Choroid plexus epithelial cell (primary cell): ENCODE measurements around the gene OAT.
"Not testable (repeated sequence)": the region's sequence is repeated elsewhere in the genome, so short reads cannot be mapped to it uniquely, and the experiment has no call there.

ENCODE experiments used
- DNase-seq: peaks from one replicate; pipeline ENCODE4 v3.0.0-alpha.2; 2010; ENCODE audit warnings: low read depth
- H3K4me3 ChIP-seq: 2 replicates; pipeline ENCODE4 v1.5.1; 2011; ENCODE audit warnings: low read depth, mild to moderate bottlenecking, control low read depth, low read length, moderate library complexity
- TF ChIP-seq, protein P1 (sequence below): conservative IDR thresholded peaks from 2 replicates; pipeline ENCODE4 v1.5.1; 2011; ENCODE audit warnings: low read depth, mild to moderate bottlenecking, control low read depth, inconsistent platforms, low read length, moderate library complexity

OAT gene

DNA sequence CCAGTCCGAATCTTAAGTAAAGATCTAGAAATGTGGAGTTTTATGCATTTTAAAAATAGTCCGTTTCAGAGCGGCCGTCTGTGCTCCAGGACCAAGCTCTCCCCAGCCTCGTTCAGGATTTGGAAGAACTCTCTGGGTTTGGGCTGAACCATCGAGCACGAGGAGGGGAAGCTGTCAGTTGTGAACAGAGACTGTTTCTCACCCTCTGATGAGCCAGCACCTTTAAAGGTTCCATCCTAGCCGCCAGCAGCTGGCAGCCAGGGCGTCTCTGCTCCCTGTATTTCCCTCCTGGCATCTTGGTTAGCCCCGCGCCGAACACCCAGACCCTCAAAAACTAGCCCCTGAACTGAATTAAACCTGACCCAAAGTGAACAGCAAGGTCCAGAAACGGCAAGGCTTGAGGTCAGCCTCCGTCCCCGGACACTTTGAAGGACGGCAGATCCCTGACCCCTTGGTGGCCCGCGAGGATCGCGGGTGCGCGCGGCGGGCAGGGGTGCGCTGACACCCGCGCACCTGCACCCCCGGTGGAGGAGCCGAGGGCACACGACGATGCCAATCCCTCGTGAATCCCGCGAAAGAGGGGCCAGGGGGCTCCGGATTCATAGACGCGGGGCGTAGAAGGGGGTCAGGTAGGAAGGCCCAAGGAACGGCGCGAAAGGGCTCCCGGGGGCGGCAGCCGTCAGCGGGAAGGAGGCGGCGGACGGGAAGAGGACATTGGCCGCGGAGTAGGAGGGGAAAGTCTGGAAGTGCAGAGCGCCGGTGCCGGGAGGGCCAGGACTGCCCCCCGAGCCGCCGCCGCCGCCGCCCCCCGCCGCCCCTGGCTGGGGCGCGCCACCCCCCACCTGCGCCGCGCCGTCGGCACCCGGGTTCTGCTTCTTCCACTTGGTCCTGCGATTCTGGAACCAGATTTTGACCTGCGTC, 28.4 kb upstream of the OAT start:
- no peak for DNase-seq
- TF ChIP-seq, protein P1, sequence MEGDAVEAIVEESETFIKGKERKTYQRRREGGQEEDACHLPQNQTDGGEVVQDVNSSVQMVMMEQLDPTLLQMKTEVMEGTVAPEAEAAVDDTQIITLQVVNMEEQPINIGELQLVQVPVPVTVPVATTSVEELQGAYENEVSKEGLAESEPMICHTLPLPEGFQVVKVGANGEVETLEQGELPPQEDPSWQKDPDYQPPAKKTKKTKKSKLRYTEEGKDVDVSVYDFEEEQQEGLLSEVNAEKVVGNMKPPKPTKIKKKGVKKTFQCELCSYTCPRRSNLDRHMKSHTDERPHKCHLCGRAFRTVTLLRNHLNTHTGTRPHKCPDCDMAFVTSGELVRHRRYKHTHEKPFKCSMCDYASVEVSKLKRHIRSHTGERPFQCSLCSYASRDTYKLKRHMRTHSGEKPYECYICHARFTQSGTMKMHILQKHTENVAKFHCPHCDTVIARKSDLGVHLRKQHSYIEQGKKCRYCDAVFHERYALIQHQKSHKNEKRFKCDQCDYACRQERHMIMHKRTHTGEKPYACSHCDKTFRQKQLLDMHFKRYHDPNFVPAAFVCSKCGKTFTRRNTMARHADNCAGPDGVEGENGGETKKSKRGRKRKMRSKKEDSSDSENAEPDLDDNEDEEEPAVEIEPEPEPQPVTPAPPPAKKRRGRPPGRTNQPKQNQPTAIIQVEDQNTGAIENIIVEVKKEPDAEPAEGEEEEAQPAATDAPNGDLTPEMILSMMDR = no peak
- H3K4me3 ChIP-seq = no peak overlapping the region

DNA sequence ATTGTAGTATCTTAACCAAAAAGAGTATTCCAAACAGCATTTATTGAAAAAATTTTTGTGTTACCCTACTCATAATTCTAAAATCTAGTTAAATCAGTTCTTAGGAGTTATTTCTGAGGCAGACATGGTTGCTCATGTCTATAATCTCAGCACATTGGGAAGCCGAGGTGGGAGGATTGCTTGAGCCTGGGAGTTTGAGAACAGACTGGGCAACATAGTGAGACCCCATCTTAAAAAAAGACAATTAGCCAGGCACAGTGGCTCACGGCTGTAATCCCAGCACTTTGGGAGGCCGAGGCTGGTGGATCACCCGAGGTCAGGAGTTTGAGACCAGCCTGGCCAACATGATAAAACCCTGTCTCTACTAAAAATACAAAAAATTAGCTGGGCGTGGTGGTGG, 23.0 kb upstream of the OAT start:
- not testable (repeated sequence) for DNase-seq, H3K4me3 ChIP-seq

DNA sequence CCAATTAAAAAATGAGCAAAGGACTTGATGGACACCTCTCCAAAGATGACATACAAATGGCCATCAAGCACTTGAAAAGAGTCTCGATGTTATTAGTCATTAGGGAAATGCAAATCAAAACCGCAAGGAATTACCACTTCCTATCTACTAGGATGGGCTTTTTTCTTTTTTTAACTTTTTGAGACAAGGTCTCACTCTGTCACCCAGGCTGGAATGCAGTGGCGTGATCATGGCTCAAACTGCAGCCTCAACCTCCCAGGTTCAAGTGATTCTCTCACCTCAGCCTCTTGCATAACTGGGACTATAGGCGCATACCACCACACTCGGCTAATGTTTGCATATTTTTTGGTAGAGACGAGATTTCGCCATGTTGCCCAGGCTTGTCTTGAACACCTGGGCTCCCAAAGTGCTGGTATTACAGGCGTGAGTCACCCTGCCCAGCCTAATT, 17.5 kb upstream of the OAT start:
- no peak for DNase-seq
- TF ChIP-seq, protein P1 = no peak
- H3K4me3 ChIP-seq = no peak overlapping the region

DNA sequence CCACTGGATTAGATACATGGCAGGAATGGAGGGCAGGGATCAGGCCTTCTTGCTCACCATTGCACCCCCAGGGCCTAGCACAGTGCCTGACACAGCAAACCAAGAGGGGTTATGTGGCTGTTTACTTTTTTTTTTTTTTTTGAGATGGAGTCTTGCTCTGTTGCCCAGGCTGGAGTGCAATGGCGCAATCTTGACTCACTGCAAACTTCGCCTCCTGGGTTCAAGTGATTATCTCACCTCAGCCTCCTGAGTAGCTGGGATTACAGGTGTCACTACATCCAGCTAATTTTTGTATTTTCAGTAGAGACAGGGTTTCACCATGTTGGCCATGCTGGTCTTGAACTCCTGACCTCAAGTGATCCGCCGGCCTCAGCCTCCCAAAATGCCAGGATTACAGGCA, 17.0 kb upstream of the OAT start:
- H3K4me3 ChIP-seq, DNase-seq: not testable (repeated sequence)

DNA sequence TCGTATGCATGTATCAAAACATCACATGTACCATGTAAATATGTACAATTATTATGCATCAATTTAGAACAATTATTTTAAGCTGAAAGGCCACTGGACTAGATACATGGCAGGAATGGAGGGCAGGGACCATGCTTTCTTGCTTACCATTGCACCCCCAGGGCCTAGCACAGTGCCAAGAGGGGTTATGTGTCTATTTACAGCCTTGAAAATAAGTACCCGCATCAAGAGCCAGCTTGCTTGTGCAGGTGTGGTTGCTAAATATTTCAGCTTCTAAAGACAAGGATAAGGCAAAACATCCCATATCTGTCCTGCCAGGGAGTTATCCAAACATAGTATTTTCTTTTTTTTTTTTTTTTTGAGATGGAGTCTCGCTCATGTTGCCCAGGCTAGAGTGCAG, 14.7 kb upstream of the OAT start:
- DNase-seq = no peak
- TF ChIP-seq, protein P1 = no peak
- H3K4me3 ChIP-seq = no peak overlapping the region

DNA sequence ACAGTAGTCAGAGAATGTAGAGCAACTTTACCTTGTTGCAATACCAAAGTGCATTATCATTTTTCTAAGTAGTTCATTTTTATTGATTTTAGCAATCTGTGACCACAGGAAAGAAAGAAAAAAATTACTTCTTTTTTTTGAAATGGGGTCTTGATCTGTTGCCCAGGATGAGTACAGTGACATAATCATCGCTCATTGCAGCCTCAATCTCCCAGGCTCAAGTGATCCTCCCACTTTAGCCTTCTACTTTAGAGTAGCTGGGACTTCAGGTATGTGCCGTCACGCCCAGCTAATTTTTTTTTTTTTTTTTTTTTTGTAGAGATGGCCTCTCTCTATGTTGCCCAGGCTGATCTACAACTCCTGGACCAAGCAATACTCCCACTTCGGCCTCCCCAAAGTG, 11.4 kb upstream of the OAT start:
- no peak overlapping the region for H3K4me3 ChIP-seq
- no peak for DNase-seq
- TF ChIP-seq, protein P1 = no peak

DNA sequence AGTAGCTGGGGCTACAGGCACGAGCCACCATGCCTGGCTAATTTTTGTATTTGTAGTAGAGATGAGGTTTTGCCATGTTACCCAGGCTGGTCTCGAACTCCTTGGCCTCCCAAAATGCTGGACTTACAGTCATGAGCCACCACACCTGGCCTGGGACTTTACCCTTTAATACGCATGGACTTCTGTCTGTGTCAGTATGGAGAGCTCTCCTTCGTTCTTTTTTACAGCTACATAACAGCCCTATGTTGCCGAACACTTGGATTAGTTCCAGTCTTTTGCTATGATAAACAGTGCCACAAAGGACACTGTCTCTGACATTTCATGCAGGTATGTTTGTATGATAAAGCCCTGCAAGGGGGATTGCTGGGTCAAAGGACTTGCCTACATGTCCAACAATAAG, 10.9 kb upstream of the OAT start:
- TF ChIP-seq, protein P1 = no peak
- no peak overlapping the region for H3K4me3 ChIP-seq
- DNase-seq = no peak

DNA sequence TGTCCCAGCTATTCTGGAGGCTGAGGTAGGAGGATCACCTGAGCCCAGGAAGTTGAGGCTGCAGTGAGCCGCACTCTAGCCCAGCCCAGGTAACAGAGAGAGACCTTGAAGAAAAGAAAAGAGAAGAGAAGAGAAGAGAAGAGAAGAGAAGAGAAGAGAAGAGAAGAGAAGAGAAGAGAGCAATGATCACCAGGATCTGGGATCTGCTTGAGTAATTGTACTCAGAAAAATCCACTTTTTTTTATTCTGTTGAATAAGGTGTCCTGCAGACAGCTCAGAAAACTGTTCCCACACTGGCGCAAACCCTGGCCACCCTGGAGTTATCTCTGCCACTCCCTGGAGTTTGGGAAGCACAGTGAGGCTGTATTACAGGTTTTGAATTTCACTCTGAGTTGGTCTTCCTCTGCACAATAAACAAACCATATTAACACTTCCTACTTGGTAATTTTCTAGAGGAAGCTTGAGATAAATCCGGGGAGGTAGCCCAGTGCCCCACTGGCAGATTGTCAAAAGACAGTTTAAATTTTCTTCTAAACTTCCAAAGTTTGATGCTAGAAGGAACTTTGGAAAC, 9.6 kb upstream of the OAT start:
- TF ChIP-seq, protein P1 = no peak
- DNase-seq = no peak
- no peak overlapping the region for H3K4me3 ChIP-seq
